Measurements from ENCODE around the gene THAP7. TPM values are rescaled to one million over a fixed set of nuclear protein-coding genes. Genes with fewer than 3 reads are reported as not detected.
"Not testable (repeated sequence)": the region's sequence is repeated elsewhere in the genome, so short reads cannot be mapped to it uniquely, and the experiment has no call there.

The THAP7 gene
- total and polyA plus RNA-seq, 2 donors (not counting 3 experiments of a cell fraction or from before 2014, with no cell fraction given): 13.5 to 24.4 TPM

DNA sequence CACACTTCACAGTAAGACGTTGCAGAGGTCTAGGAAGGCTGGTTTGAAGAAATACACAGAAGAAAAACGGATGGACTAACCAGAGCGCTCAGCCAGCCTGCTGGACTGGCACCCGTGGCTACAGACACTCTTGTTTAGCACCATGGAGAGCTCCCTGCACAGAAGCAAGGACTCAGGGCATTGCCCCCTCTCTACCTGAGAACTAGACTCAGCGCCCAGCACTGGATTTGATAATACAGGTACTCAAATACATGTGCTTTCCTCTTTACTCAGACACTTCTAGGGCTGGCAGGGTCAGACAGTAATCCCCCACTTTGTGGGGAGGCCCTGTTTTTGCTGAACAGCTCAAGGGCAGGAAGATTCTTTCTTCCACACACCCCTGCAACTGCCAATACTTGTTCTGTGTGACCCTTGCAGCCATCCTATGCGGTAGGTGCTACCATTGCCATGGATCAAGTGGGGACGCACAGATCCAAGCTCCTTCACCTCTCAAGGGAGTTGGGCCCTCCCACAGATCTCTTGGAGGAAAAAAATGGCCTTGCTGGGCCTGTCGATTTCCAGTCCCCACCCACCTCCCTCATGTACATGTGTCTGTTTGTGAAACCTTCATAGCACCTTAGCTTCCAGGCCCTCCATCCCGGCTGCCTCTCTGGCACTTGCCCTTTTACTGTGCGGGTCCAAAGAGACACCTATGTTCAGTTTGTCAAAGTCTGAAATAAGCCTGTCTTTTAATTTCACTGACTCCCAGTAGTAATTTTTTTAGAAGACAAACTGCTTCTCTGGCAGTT lies 7.9 kb upstream of the THAP7 start:
- no peaks in the 10 kb centered on the region for H4K20me1 ChIP-seq (replicated peaks; ENCODE audit: control insufficient read depth, extremely low read depth, insufficient read depth, low read length)
- no peaks in the 10 kb centered on the region for H3K9me3 ChIP-seq (replicated peaks; ENCODE audit: control insufficient read depth, insufficient read depth, low read length)
- no peak overlapping the region for H2AFZ ChIP-seq (ENCODE audit: low read depth, low read length)
- dilution Hi-C loops (cut with MboI; ENCODE audit: extremely low pct_ligation_motif_present, low sequenced_read_pairs): no loop called here
- no peak overlapping the region for H3K27ac ChIP-seq (ENCODE audit: insufficient read depth, low read depth, low read length)
- ChIA-PET POLR2A (no interaction called here), CTCF (interaction anchor here (1.0 kb wide), 1 partner anchor 124 kb away, joined by 3 read pairs; no protein-coding TSS in a partner anchor)
- no peak overlapping the region for H3K9ac ChIP-seq (replicated peaks; ENCODE audit: extremely low read depth, insufficient read depth, low read length)
- DNase-seq (ENCODE audit: low read depth, low spot score): peak; percentile 51
- intact Hi-C loops (cut with micrococcal nuclease): no loop called here
- no peak overlapping the region for H3K4me3 ChIP-seq (replicated peaks in 1 of 3; ENCODE audit: insufficient read depth in 1 of 3, low read depth in 1 of 3, low read length in 3 of 3)
- no peak for FAIRE-seq
- H3K36me3 ChIP-seq (ENCODE audit: control insufficient read depth in 2 of 2, extremely low read depth in 1 of 2, insufficient read depth in 2 of 2, low read length in 2 of 2): no peaks in the 10 kb centered on the region
- TF ChIP-seq POLR2A (IDR thresholded peaks at IDR 0.05; ENCODE audit: low read depth, low read length) (no peak), GATA2 (IDR thresholded peaks at IDR 0.05; ENCODE audit: insufficient read depth, insufficient read length, low read depth, low read length) (no peak), JUN (IDR thresholded peaks at IDR 0.05; ENCODE audit: borderline replicate concordance, insufficient read depth, insufficient read length, low read depth) (no peak), POLR2AphosphoS5 (IDR thresholded peaks at IDR 0.05; ENCODE audit: insufficient read depth, low read depth, low read length) (no peak), FOS (IDR thresholded peaks at IDR 0.05; ENCODE audit: borderline replicate concordance, insufficient read depth, low read length) (no peak), MYC (IDR thresholded peaks at IDR 0.05; ENCODE audit: low read depth, low read length) (no peak), EZH2 (IDR thresholded peaks at IDR 0.05; ENCODE audit: borderline replicate concordance, low read depth, low read length, severe bottlenecking) (no peak)
- TF ChIP-seq, protein P1, sequence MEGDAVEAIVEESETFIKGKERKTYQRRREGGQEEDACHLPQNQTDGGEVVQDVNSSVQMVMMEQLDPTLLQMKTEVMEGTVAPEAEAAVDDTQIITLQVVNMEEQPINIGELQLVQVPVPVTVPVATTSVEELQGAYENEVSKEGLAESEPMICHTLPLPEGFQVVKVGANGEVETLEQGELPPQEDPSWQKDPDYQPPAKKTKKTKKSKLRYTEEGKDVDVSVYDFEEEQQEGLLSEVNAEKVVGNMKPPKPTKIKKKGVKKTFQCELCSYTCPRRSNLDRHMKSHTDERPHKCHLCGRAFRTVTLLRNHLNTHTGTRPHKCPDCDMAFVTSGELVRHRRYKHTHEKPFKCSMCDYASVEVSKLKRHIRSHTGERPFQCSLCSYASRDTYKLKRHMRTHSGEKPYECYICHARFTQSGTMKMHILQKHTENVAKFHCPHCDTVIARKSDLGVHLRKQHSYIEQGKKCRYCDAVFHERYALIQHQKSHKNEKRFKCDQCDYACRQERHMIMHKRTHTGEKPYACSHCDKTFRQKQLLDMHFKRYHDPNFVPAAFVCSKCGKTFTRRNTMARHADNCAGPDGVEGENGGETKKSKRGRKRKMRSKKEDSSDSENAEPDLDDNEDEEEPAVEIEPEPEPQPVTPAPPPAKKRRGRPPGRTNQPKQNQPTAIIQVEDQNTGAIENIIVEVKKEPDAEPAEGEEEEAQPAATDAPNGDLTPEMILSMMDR (IDR thresholded peaks at IDR 0.05; ENCODE audit: extremely low read depth in 1 of 2, insufficient read depth in 1 of 2, low read depth in 1 of 2, low read length in 2 of 2): no peak
- TF ChIP-seq, protein P2, sequence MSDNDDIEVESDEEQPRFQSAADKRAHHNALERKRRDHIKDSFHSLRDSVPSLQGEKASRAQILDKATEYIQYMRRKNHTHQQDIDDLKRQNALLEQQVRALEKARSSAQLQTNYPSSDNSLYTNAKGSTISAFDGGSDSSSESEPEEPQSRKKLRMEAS (IDR thresholded peaks at IDR 0.05; ENCODE audit: insufficient read depth, insufficient read length): no peak
- no TSS peak for BruUV-seq (replicated peaks)
- H3K4me1 ChIP-seq (ENCODE audit: control insufficient read depth, extremely low read depth, insufficient read depth, low read length): peaks cover 11% of the 10 kb centered on the region
- no peaks in the 10 kb centered on the region for H3K79me2 ChIP-seq (ENCODE audit: control insufficient read depth, insufficient read depth, low read length)
- no peaks in the 10 kb centered on the region for H3K27me3 ChIP-seq (ENCODE audit: control insufficient read depth in 2 of 2, insufficient read depth in 2 of 2, low read length in 2 of 2)
- H3K4me2 ChIP-seq (ENCODE audit: insufficient read depth, low read length): no peak overlapping the region
- H3K9me1 ChIP-seq (replicated peaks; ENCODE audit: control insufficient read depth, extremely low read depth, insufficient read depth, low read length): no peaks in the 10 kb centered on the region

DNA sequence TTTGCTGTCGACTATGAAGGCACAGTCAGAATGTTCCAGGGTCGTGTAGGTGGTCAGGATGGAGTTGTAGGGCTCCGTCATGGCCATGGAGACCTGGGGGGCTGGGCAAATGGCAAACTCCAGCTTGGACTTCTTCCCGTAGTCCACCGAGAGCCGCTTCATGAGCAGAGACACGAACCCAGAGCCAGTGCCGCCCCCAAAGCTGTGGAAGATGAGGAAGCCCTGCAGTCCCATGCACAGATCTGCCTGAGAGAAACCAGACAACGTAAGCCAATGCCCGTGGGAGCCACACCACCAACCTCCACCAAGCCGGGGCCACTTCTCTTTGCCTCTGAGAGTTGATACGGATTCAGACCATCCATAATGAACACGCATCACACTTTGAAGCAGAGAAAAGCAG lies 7.3 kb upstream of the THAP7 start:
- POLR2A ChIA-PET; H3K4me1 ChIP-seq (ENCODE audit: control insufficient read depth, extremely low read depth, insufficient read depth, low read length); H3K9me1 ChIP-seq (replicated peaks; ENCODE audit: control insufficient read depth, extremely low read depth, insufficient read depth, low read length); H3K9ac ChIP-seq (replicated peaks; ENCODE audit: extremely low read depth, insufficient read depth, low read length); DNase-seq (ENCODE audit: low read depth, low spot score); H3K4me3 ChIP-seq (replicated peaks in 1 of 3; ENCODE audit: insufficient read depth in 1 of 3, low read depth in 1 of 3, low read length in 3 of 3); H3K27ac ChIP-seq (ENCODE audit: insufficient read depth, low read depth, low read length); BruUV-seq (replicated peaks); H3K79me2 ChIP-seq (ENCODE audit: control insufficient read depth, insufficient read depth, low read length); FAIRE-seq; H3K27me3 ChIP-seq (ENCODE audit: control insufficient read depth in 2 of 2, insufficient read depth in 2 of 2, low read length in 2 of 2); H3K36me3 ChIP-seq (ENCODE audit: control insufficient read depth in 2 of 2, extremely low read depth in 1 of 2, insufficient read depth in 2 of 2, low read length in 2 of 2); H4K20me1 ChIP-seq (replicated peaks; ENCODE audit: control insufficient read depth, extremely low read depth, insufficient read depth, low read length); H3K4me2 ChIP-seq (ENCODE audit: insufficient read depth, low read length); H2AFZ ChIP-seq (ENCODE audit: low read depth, low read length); H3K9me3 ChIP-seq (replicated peaks; ENCODE audit: control insufficient read depth, insufficient read depth, low read length); intact Hi-C loops (cut with micrococcal nuclease); dilution Hi-C loops (cut with MboI; ENCODE audit: extremely low pct_ligation_motif_present, low sequenced_read_pairs): not testable (repeated sequence)
- CTCF ChIA-PET: interaction anchor here (1.0 kb wide), 1 partner anchor 123 kb away, joined by 3 read pairs; no protein-coding TSS in a partner anchor

Data from endothelial cell of umbilical vein (primary cell).